ENCODE results near the gene SIAH1. TPM values are rescaled to one million over a fixed set of nuclear protein-coding genes. Genes with fewer than 3 reads are reported as not detected.

The SIAH1 gene
- total and polyA plus RNA-seq, 2 donors (not counting 1 experiment from before 2014, with no cell fraction given) = 10.6 to 47.6 TPM

- Mint-ChIP-seq H3K9me3 (ENCODE audit: insufficient read depth) (no peaks in the 10 kb centered on the region), H3K4me1 (peaks cover 59% of the 10 kb centered on the region), H3K27me3 (no peaks in the 10 kb centered on the region), H3K4me3 (peak overlapping the region; percentile 90), H3K27ac (peak overlapping the region; percentile 83)
- Histone ChIP-seq H3K79me2 (ENCODE audit: control insufficient read depth, insufficient read depth, low read length) (peaks cover 100% of the 10 kb centered on the region), H3K9me3 (ENCODE audit: control extremely low read depth in 1 of 3, control insufficient read depth in 2 of 3, insufficient read depth in 1 of 3, low read length in 2 of 3) (no peaks in the 10 kb centered on the region), H3K4me2 (replicated peaks; ENCODE audit: low read depth, low read length, poor library complexity, severe bottlenecking) (peak overlapping the region; percentile 88), H3K27ac (ENCODE audit: low read length in 2 of 2) (peak overlapping the region; percentile 80 to 92), H3K36me3 (replicated peaks in 1 of 2; ENCODE audit: control extremely low read depth in 1 of 2, control insufficient read depth in 1 of 2, extremely low read depth in 1 of 2, insufficient read depth in 2 of 2, low read length in 1 of 2) (peaks cover 0 to 3% of the 10 kb centered on the region in 2 experiments), H3K4me3 (ENCODE audit: control extremely low read depth in 1 of 5, extremely low read depth in 1 of 5, insufficient read depth in 1 of 5, low read depth in 2 of 5, low read length in 4 of 5) (peak overlapping the region; percentile 58 to 96 (median 79)), H3K4me1 (ENCODE audit: control insufficient read depth in 2 of 2, insufficient read depth in 2 of 2, low read length in 2 of 2) (peaks cover 22 to 24% of the 10 kb centered on the region in 2 donors), H2AFZ (ENCODE audit: insufficient read depth, low read depth, low read length, poor library complexity, severe bottlenecking) (peak overlapping the region; percentile 68), H3K27me3 (replicated peaks in 1 of 4; ENCODE audit: control extremely low read depth in 1 of 4, control insufficient read depth in 3 of 4, insufficient read depth in 4 of 4, low read length in 3 of 4) (no peaks in the 10 kb centered on the region), H3K9ac (ENCODE audit: low read length) (peak overlapping the region; percentile 96), H4K20me1 (ENCODE audit: control insufficient read depth, insufficient read depth, low read length, poor library complexity, severe bottlenecking) (peaks cover 55% of the 10 kb centered on the region)
- DNase-seq (peak; percentile 78), ATAC-seq (ENCODE audit: low read depth) (peak; percentile 96)
- ChIA-PET POLR2A (interaction anchor here (0.6 to 1.3 kb wide), 5 partner anchors 16 to 169 kb away, joined by 3 to 8 read pairs (median 6); partner anchors contain the start of gene SIAH1), CTCF (interaction anchor here (0.6 to 5.1 kb wide), 11 partner anchors 10 to 1477 kb away, joined by 3 to 31 read pairs (median 5); partner anchors contain the start of gene SIAH1)
- WGBS (ENCODE audit: insufficient coverage) = 11% methylated on average over 28 of the region's 33 CpGs
- intact Hi-C loops (cut with micrococcal nuclease) = loop anchor here (1.0 to 5.0 kb wide), 5 partner anchors 12 to 1743 kb away; partner anchors contain the start of gene SHCBP1
- TF ChIP-seq, protein P1, sequence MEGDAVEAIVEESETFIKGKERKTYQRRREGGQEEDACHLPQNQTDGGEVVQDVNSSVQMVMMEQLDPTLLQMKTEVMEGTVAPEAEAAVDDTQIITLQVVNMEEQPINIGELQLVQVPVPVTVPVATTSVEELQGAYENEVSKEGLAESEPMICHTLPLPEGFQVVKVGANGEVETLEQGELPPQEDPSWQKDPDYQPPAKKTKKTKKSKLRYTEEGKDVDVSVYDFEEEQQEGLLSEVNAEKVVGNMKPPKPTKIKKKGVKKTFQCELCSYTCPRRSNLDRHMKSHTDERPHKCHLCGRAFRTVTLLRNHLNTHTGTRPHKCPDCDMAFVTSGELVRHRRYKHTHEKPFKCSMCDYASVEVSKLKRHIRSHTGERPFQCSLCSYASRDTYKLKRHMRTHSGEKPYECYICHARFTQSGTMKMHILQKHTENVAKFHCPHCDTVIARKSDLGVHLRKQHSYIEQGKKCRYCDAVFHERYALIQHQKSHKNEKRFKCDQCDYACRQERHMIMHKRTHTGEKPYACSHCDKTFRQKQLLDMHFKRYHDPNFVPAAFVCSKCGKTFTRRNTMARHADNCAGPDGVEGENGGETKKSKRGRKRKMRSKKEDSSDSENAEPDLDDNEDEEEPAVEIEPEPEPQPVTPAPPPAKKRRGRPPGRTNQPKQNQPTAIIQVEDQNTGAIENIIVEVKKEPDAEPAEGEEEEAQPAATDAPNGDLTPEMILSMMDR (IDR thresholded peaks at IDR 0.05) = no peak
- TF ChIP-seq EZH2 (IDR thresholded peaks at IDR 0.05; ENCODE audit: borderline replicate concordance, insufficient read depth, low read depth, low read length, poor library complexity, severe bottlenecking) = no peak
Observed at GRCh38 chr16:48365601-48366164, 19.5 kb downstream of the SIAH1 start.

Data from B cell (primary cell).